ENCODE measurements around the gene SV2C. TPM values are rescaled to one million over a fixed set of nuclear protein-coding genes. Genes with fewer than 3 reads are reported as not detected.
A peak's percentile ranks its signal among the peaks of the same experiment; 100 is the strongest.
"Not testable (repeated sequence)": the region's sequence is repeated elsewhere in the genome, so short reads cannot be mapped to it uniquely, and the experiment has no call there.

The SV2C gene
- total RNA-seq, 2 experiments from 2014 or later = 0.07 to 0.10 TPM

DNA sequence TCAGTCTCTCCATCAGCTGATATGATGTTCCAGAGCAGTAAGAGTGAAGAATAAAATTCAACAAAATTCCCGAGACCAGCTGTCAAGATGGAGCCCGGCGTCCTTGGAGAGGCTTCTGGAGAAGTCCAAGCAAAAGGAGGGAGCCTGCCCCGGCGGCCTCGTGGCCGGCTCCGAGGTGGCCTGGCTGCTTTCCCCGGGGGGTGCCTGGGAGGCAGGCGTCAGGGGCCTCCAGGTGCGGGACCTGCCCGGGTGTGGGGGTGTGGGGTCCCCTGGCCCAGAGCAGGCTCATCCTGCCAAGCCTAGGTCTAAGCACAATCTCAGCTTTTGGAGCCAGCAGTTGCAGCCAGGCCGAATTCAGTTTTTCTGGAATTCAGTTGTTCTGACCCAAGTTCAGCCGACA, 197.3 kb downstream of the SV2C start:
- peaks cover 3% of the 10 kb centered on the region for H3K9me3 Mint-ChIP-seq
- POLR2A ChIA-PET = no interaction called here
- no peak overlapping the region for H3K4me3 Mint-ChIP-seq
- H3K4me1 Mint-ChIP-seq = peaks cover 13% of the 10 kb centered on the region
- peaks cover 2% of the 10 kb centered on the region for H3K27me3 Mint-ChIP-seq
- no peak for DNase-seq
- peaks cover 1% of the 10 kb centered on the region for H3K36me3 Mint-ChIP-seq (ENCODE audit: low read depth)
- CTCF ChIA-PET = no interaction called here
- no peak overlapping the region for H3K27ac Mint-ChIP-seq

DNA sequence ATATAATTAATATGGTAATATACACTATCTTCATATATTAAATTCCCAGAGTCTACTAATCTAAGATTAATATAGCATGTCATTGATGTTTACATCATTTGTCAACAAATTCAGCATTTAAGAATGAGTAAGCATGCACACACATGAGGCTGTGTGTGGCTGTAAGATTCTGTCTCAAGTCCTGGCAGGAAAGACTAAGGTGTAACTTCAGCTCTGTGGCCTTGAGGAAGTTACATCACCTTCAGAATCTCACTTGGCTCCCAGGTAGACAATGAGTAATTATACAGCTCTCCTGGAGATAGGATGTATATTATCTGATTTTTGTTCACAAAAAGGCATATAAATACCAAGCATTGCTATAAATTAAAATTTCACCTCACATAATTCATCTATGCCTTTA, 200.5 kb downstream of the SV2C start:
- Mint-ChIP-seq H3K9me3 (peaks cover 2% of the 10 kb centered on the region), H3K27ac (no peak overlapping the region), H3K4me1 (peaks cover 13% of the 10 kb centered on the region), H3K4me3 (no peak overlapping the region), H3K36me3 (ENCODE audit: low read depth) (no peaks in the 10 kb centered on the region), H3K27me3 (peaks cover 2% of the 10 kb centered on the region)
- no peak for DNase-seq
- ChIA-PET CTCF (interaction anchor here (1.0 kb wide), 2 partner anchors 9 to 120 kb away, joined by 3 read pairs; no protein-coding TSS in a partner anchor), POLR2A (no interaction called here)

DNA sequence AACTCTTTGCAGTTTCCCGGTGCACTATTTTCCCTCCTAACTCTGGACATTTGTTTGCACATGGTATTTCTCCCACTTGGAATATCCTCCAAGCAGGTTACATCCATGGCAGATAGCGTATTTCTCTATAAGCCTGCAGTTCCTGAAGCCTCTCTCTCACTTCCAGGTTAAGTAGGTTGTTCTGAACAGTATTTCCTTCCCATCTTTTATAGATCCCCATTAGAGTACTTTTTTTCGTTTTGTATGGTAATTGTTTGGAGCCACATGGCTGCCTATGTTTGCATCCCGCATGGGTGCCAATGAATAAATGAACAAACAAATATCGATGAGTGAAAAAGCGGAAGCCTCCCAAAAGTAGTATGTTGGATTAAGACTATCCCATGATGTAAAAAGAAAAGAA, 206.5 kb downstream of the SV2C start:
- DNase-seq = no peak
- H3K4me1 Mint-ChIP-seq = peaks cover 8% of the 10 kb centered on the region
- ChIA-PET POLR2A (no interaction called here), CTCF (no interaction called here)
- H3K4me3 Mint-ChIP-seq = no peak overlapping the region
- H3K27me3 Mint-ChIP-seq = peaks cover 1% of the 10 kb centered on the region
- no peak overlapping the region for H3K27ac Mint-ChIP-seq
- peaks cover 2% of the 10 kb centered on the region for H3K9me3 Mint-ChIP-seq
- H3K36me3 Mint-ChIP-seq (ENCODE audit: low read depth) = no peaks in the 10 kb centered on the region

DNA sequence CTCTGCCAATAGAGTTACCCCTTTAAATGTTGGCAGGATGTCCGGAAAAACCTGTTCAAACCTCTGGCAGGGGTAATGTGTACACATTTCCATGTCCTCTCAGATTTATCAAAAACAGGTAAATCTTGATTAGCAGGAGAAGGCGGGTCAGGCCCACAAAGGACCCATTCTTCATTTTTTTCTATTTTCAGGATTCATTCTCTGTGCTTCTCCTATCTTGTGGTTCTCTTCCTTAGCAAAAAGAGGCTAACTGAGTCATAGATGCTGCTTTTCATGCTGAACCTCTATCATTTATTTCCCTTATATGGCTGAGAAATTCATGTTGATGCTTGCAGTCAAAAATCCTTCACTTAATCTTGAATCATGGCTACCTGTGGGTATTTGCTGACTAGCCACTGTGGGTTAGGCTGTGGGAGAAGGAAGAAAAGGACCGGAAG, 207.2 kb downstream of the SV2C start:
- ChIA-PET POLR2A (no interaction called here), CTCF (no interaction called here)
- H3K9me3 Mint-ChIP-seq = peaks cover 2% of the 10 kb centered on the region
- H3K4me3 Mint-ChIP-seq = no peak overlapping the region
- no peaks in the 10 kb centered on the region for H3K36me3 Mint-ChIP-seq (ENCODE audit: low read depth)
- no peak overlapping the region for H3K27ac Mint-ChIP-seq
- no peak for DNase-seq
- H3K4me1 Mint-ChIP-seq = peaks cover 9% of the 10 kb centered on the region
- peaks cover 1% of the 10 kb centered on the region for H3K27me3 Mint-ChIP-seq

DNA sequence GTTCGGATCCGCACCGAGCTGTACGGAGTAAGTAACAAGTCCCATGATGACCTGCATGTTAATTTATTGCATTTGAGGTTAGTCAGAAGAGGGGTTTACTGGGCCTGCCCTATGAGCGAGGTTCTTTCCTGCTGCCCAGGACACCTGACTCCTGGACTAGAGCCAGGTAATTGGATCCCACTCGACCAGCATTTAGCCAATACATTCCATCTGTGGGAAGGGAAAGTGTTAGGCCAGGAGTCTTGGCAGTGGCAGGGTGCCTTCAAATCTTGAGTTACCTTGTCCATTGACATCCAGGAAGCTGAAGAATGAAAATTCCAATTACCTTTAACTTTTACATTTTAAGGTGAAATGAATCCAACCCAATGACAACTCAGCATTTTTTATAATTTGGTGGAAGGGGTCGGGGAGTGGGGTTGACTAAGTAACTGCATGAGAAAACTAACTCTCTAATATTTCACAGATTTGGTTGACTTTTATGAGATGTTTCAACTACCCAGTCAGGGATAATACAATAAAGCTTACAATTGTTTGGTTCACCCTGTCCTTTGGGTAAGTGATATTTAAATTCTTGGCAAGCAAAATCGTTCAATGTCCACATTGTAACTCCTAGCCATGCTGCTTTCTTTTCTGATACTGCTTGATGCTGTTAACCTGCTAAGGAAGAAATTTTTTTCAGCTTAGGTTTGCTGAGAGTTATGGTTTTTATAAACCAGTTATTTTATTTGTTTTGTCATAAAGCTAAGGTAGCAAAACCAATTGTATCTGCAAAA, 208.3 kb downstream of the SV2C start:
- ChIA-PET CTCF (interaction anchor here (1.3 to 1.9 kb wide), 3 partner anchors 18 to 99 kb away, joined by 3 to 5 read pairs (median 4); no protein-coding TSS in a partner anchor), POLR2A (no interaction called here)
- Mint-ChIP-seq H3K27ac (no peak overlapping the region), H3K27me3 (peaks cover 4% of the 10 kb centered on the region), H3K4me1 (peaks cover 9% of the 10 kb centered on the region), H3K36me3 (ENCODE audit: low read depth) (peaks cover 2% of the 10 kb centered on the region), H3K9me3 (peaks cover 2% of the 10 kb centered on the region), H3K4me3 (no peak overlapping the region)
- no peak for DNase-seq

DNA sequence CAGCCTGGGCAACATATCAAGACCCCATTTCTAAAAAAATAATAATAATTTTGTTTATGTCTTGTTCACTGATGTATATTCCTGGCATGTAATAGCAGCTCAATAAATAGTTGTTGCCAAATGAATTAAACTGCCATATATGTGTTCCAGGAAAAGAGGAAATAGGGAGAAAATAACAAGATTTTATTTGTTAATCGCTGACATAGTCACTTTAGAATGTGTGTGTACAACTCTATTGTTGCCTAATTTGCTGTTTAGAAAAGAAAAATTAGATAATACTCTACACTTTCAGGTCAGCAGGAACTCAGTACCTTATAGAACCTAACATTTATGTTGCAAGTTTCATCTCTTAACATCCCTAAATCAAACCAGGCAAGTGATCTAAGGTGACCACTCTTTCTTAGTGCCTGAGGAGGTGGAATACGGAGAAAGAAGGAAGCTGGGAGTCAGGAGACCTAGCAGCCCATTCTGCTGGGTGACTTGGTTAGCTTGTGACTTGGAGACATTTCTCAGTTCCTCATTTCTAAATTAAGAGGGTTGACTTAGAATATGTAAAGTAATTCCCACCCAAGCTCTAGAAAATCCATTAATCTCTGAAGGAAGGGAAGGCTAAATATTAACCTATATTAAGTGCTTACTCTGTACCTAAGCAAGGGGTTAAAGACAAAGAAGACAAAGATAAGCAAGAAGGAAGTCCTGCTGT, 209.6 kb downstream of the SV2C start:
- no peaks in the 10 kb centered on the region for H3K9me3 Mint-ChIP-seq
- POLR2A ChIA-PET = no interaction called here
- H3K4me3 Mint-ChIP-seq = no peak overlapping the region
- CTCF ChIA-PET = interaction anchor here (0.5 to 1.9 kb wide), 5 partner anchors 9 to 465 kb away, joined by 3 to 5 read pairs (median 3); no protein-coding TSS in a partner anchor
- H3K27ac Mint-ChIP-seq = no peak overlapping the region
- H3K27me3 Mint-ChIP-seq = peaks cover 7% of the 10 kb centered on the region
- peaks cover 9% of the 10 kb centered on the region for H3K4me1 Mint-ChIP-seq
- DNase-seq = no peak
- peaks cover 2% of the 10 kb centered on the region for H3K36me3 Mint-ChIP-seq (ENCODE audit: low read depth)

DNA sequence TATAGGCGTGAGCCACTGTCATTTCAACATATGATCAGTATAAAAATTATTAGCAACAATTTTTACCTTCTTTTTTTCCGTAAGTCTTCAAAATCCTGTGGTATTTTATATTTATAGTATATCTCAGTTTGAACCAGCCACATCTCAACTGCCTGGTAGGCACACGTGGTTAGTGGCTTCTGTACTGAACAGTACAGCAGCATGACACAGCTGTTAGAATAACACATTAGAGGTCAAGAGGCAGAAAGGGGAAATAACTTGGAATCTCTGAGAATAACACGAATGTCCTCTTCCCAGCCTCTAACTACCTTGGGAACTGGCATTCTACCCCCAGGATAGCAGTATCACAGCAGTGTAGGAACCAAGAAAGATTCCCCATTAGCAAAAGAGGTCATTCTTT, 211.4 kb downstream of the SV2C start:
- Mint-ChIP-seq H3K9me3 (no peaks in the 10 kb centered on the region), H3K36me3 (ENCODE audit: low read depth) (peaks cover 4% of the 10 kb centered on the region), H3K4me3 (no peak overlapping the region), H3K27ac (no peak overlapping the region), H3K4me1 (peaks cover 27% of the 10 kb centered on the region), H3K27me3 (peaks cover 7% of the 10 kb centered on the region)
- POLR2A ChIA-PET = no interaction called here
- CTCF ChIA-PET = interaction anchor here (0.6 to 1.9 kb wide), 4 partner anchors 12 to 36 kb away, joined by 3 to 4 read pairs (median 4); no protein-coding TSS in a partner anchor
- no peak for DNase-seq

DNA sequence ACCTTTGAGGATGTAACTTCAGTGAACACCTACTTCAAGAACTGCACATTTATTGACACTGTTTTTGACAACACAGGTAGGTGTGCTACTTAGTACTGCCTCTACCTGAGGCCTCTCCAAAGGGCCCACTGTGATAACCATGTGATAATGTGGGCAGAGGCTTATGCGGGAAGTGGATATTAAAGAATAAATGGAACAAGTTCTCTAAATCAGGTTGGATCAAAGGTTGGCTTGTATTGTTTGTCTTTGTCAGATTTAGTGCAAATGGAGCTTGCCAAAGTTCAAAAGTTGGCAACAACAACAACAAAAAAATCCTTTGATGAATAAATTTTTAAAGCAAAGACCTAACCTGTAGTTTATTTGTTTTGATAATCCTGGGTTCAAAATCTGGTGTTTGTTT, 215.7 kb downstream of the SV2C start:
- Mint-ChIP-seq H3K27me3 (peaks cover 7% of the 10 kb centered on the region), H3K4me1 (peaks cover 49% of the 10 kb centered on the region), H3K4me3 (no peak overlapping the region), H3K9me3 (no peaks in the 10 kb centered on the region), H3K27ac (peak overlapping the region; percentile 89), H3K36me3 (ENCODE audit: low read depth) (peaks cover 4% of the 10 kb centered on the region)
- DNase-seq = no peak
- ChIA-PET CTCF (interaction anchor here (0.9 to 1.4 kb wide), 3 partner anchors 10 to 20 kb away, joined by 3 to 8 read pairs (median 3); no protein-coding TSS in a partner anchor), POLR2A (interaction anchor here (0.6 kb wide), 1 partner anchor 51 kb away, joined by 4 read pairs; no protein-coding TSS in a partner anchor)

DNA sequence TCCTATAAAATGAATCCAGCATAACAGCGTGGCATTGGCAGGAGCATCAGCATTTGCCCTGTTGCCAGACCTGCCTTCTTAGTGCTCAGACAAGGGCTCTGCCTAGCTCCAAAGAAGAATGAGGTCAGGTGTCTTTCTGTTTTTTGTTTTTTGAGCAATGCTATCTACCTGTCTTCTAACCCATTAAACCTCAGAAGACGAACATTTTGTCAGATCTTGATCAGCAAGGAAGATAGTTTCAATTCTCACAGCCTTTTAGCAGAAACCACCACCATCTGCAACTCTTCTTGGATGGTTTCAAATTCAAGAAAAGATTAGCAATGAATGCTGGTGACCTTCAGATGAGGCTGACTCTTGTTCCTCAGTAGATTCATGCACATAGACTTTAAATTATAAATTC, 216.4 kb downstream of the SV2C start:
- ChIA-PET POLR2A (interaction anchor here (0.6 kb wide), 1 partner anchor 50 kb away, joined by 4 read pairs; no protein-coding TSS in a partner anchor), CTCF (interaction anchor here (0.9 to 1.4 kb wide), 3 partner anchors 9 to 20 kb away, joined by 3 to 8 read pairs (median 3); no protein-coding TSS in a partner anchor)
- H3K27me3 Mint-ChIP-seq = peaks cover 5% of the 10 kb centered on the region
- H3K4me3 Mint-ChIP-seq = peak overlapping the region; percentile 40
- peak; percentile 29 for DNase-seq
- peaks cover 55% of the 10 kb centered on the region for H3K4me1 Mint-ChIP-seq
- peaks cover 7% of the 10 kb centered on the region for H3K36me3 Mint-ChIP-seq (ENCODE audit: low read depth)
- H3K27ac Mint-ChIP-seq = peak overlapping the region; percentile 89
- H3K9me3 Mint-ChIP-seq = peaks cover 3% of the 10 kb centered on the region

DNA sequence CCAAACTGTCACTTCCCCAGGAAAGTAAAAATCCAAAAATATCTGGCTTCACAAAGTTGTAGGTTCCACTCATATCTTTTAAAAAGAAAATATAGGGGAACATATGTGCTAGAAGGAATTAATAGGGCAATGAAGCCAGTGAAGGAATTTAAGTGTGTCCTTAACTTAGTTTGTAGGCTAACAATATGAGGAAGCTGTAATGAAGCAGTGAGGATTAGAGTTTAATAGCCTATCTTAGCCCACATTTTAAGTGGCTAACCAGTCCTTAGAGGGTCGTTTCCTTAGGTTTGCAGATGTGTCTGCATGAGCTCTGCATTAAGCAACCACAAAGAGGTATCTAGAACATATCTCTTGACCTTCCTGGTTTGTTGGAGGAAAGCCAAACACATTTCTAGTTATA, 218.7 kb downstream of the SV2C start:
- H3K27ac Mint-ChIP-seq; POLR2A ChIA-PET; H3K27me3 Mint-ChIP-seq; DNase-seq; H3K4me3 Mint-ChIP-seq; H3K9me3 Mint-ChIP-seq; H3K36me3 Mint-ChIP-seq (ENCODE audit: low read depth): not testable (repeated sequence)
- CTCF ChIA-PET = interaction anchor here (1.2 kb wide), 1 partner anchor 9 kb away, joined by 3 read pairs; no protein-coding TSS in a partner anchor
- peaks cover 64% of the 10 kb centered on the region for H3K4me1 Mint-ChIP-seq

DNA sequence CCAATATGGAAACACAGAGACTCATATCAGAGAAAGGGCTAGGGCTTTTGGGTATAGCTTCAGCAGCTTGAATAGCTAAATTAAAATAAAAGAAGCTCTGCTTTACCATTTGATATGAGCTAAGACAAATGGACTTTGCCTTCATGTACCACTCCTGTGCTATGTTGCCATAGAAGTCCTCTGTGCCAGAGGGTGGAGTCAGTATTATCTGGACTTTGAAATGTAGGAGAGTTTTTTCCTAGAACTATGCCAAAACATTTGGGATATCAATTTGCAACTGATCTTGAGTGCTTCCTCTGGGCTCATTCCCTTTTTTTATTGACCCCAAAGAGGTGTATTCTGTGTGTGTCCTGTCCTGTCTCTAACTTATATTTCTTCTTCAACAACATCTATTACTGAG, 219.5 kb downstream of the SV2C start:
- H3K4me3 Mint-ChIP-seq; CTCF ChIA-PET; DNase-seq; H3K27ac Mint-ChIP-seq; H3K9me3 Mint-ChIP-seq; H3K27me3 Mint-ChIP-seq; POLR2A ChIA-PET; H3K36me3 Mint-ChIP-seq (ENCODE audit: low read depth): not testable (repeated sequence)
- H3K4me1 Mint-ChIP-seq = peaks cover 64% of the 10 kb centered on the region

DNA sequence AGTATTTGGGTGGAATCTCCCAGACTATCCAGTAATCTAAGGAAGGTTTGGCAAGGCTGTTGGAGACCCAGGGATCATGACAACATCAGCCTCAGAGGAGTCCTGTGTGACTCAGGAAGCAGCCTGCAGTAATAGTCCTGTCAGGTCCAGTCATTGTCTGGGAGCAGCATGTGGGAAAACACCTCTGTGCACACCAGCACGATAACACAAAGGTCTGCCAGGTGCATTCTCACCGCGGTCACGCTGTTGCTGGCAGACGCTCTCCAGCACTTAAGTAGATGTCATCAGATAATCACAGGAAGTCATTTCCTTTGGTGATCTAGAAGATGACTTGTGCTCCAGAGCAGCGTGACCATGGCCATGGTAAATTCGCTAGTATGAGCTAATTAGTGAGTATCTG, 220.7 kb downstream of the SV2C start:
- H3K27ac Mint-ChIP-seq = peak overlapping the region; percentile 2
- H3K9me3 Mint-ChIP-seq = peaks cover 12% of the 10 kb centered on the region
- no peak overlapping the region for H3K4me3 Mint-ChIP-seq
- H3K27me3 Mint-ChIP-seq = peaks cover 12% of the 10 kb centered on the region
- DNase-seq = peak; percentile 24
- POLR2A ChIA-PET = no interaction called here
- CTCF ChIA-PET = interaction anchor here (0.7 to 5.6 kb wide), 5 partner anchors 13 to 240 kb away, joined by 3 to 30 read pairs (median 3); partner anchors contain the start of gene IQGAP2
- H3K36me3 Mint-ChIP-seq (ENCODE audit: low read depth) = peaks cover 8% of the 10 kb centered on the region
- H3K4me1 Mint-ChIP-seq = peaks cover 54% of the 10 kb centered on the region

DNA sequence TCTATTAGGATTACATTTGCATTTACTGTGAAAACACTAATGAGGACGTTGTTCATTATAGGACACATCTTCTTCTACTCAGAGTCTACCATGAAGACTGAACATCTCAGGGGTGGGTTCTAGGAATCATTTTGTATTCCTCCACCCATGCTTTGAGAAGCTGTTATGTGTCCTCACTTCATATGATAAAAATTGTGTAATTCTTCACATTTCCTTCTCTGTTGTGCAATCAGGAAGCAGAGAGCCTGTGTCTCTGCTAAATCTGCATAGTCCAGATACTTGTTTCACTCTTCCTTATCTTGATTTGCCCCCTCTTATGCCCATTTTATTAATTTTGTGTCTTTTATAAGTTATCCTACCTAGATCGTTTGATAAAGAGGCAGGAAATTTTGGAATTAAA, 222.1 kb downstream of the SV2C start:
- H3K36me3 Mint-ChIP-seq (ENCODE audit: low read depth) = peaks cover 10% of the 10 kb centered on the region
- no peak overlapping the region for H3K4me3 Mint-ChIP-seq
- H3K27me3 Mint-ChIP-seq = peaks cover 17% of the 10 kb centered on the region
- CTCF ChIA-PET = interaction anchor here (1.0 to 5.6 kb wide), 3 partner anchors 12 to 239 kb away, joined by 3 to 30 read pairs (median 3); no protein-coding TSS in a partner anchor
- peaks cover 44% of the 10 kb centered on the region for H3K4me1 Mint-ChIP-seq
- H3K27ac Mint-ChIP-seq = no peak overlapping the region
- peaks cover 15% of the 10 kb centered on the region for H3K9me3 Mint-ChIP-seq
- DNase-seq = no peak
- POLR2A ChIA-PET = no interaction called here
